GM23338 (cell line): Measurements from ENCODE around the gene RABL6.
"Not testable (repeated sequence)": the region's sequence is repeated elsewhere in the genome, so short reads cannot be mapped to it uniquely, and the experiment has no call there.

ENCODE experiments used
- TF ChIP-seq, protein P1 (sequence below): IDR thresholded peaks from one replicate; pipeline ENCODE4 v1.6.1; 2018; ENCODE audit warnings: antibody characterized with exemption; ENCODE audit not compliant: unreplicated experiment
- TF ChIP-seq, protein P2 (sequence below), 2 experiments: fragments of 200-600 bp in 1 of 2; sonication (generic) in 1 of 2; conservative IDR thresholded peaks; 2 replicates each; pipeline versions ENCODE4 v1.5.1 to v1.6.1; 2016 to 2017; ENCODE audit warnings: antibody characterized with exemption in 2 of 2, low read depth in 2 of 2, mild to moderate bottlenecking in 2 of 2, moderate library complexity in 1 of 2

DNA sequence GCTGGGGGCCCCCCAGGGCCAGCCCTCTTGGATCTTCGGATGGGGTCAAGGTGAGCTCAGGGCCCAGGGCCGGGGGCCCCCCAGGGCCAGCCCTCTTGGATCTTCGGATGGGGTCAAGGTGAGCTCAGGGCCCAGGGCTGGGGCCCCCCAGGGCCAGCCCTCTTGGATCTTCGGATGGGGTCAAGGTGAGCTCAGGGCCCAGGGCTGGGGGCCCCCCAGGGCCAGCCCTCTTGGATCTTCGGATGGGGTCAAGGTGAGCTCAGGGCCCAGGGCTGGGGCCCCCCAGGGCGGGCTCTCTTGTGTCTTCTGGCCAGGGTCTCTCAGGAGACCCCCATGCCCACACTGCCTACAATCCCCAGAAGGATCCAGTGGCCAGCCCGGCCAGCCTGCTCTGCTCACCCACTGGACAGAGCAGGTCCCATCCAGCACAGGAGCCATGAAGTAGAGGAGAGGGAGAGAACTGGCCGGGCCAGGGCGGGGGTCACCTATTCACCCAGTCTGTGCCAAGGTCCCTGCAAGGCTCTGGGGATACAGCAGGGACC lies 4.7 kb upstream of the RABL6 start:
- TF ChIP-seq, protein P1, sequence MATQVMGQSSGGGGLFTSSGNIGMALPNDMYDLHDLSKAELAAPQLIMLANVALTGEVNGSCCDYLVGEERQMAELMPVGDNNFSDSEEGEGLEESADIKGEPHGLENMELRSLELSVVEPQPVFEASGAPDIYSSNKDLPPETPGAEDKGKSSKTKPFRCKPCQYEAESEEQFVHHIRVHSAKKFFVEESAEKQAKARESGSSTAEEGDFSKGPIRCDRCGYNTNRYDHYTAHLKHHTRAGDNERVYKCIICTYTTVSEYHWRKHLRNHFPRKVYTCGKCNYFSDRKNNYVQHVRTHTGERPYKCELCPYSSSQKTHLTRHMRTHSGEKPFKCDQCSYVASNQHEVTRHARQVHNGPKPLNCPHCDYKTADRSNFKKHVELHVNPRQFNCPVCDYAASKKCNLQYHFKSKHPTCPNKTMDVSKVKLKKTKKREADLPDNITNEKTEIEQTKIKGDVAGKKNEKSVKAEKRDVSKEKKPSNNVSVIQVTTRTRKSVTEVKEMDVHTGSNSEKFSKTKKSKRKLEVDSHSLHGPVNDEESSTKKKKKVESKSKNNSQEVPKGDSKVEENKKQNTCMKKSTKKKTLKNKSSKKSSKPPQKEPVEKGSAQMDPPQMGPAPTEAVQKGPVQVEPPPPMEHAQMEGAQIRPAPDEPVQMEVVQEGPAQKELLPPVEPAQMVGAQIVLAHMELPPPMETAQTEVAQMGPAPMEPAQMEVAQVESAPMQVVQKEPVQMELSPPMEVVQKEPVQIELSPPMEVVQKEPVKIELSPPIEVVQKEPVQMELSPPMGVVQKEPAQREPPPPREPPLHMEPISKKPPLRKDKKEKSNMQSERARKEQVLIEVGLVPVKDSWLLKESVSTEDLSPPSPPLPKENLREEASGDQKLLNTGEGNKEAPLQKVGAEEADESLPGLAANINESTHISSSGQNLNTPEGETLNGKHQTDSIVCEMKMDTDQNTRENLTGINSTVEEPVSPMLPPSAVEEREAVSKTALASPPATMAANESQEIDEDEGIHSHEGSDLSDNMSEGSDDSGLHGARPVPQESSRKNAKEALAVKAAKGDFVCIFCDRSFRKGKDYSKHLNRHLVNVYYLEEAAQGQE: not testable (repeated sequence)
- TF ChIP-seq, protein P2, sequence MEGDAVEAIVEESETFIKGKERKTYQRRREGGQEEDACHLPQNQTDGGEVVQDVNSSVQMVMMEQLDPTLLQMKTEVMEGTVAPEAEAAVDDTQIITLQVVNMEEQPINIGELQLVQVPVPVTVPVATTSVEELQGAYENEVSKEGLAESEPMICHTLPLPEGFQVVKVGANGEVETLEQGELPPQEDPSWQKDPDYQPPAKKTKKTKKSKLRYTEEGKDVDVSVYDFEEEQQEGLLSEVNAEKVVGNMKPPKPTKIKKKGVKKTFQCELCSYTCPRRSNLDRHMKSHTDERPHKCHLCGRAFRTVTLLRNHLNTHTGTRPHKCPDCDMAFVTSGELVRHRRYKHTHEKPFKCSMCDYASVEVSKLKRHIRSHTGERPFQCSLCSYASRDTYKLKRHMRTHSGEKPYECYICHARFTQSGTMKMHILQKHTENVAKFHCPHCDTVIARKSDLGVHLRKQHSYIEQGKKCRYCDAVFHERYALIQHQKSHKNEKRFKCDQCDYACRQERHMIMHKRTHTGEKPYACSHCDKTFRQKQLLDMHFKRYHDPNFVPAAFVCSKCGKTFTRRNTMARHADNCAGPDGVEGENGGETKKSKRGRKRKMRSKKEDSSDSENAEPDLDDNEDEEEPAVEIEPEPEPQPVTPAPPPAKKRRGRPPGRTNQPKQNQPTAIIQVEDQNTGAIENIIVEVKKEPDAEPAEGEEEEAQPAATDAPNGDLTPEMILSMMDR (conservative IDR thresholded peaks at IDR 0.05; ENCODE audit: low read depth in 2 of 2): not testable (repeated sequence)
